Measurements from ENCODE around the gene ARHGEF25. TPM values are rescaled to one million over a fixed set of nuclear protein-coding genes. Genes with fewer than 3 reads are reported as not detected.

The ARHGEF25 gene
- total RNA-seq, 3 donors from 2014 or later (not counting 1 experiment from before 2014, with no cell fraction given), result 3.1 to 6.5 (median 5.1) TPM

DNA sequence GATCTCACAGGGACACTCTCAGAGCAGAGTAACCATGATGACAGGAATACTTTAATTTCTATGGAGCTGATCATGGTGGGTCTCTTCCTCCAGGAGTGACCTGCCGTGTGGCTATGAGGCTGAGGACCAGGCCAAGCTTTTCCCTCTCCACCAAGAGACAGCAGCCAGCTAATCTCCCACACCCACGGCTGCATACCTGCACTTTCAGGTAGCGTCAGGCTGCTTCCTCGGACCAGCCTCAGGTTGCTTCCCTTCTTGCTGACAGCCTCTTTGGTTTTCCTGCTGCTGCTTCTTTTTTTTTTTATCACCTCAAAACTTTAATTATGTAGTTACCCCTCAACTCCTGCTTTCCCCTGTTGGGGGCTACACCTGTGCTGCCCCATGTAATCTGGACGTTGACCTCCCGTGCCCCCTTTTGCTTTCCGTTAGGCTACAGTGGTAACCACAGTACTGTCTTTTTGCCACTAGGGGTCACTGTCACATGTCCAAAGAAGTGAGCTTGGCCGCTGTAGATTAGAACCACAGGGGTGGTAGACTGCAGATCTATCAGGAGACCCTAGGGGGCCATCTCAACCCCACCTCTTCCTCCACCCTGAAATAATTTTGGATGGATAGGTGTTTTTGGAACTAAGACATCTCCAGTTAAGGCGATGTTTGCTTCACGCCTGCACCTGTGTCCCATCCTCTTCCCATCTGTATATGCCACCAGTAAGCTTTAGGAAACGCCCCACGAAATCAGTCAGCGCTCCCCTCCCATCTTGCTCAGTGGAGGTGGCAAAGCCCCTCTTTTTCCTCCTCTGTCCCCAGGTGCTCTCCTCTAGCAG is 28.0 kb upstream of the ARHGEF25 start:
- Mint-ChIP-seq H3K9me3 (no peaks in the 10 kb centered on the region), H3K4me1 (peaks cover 8 to 9% of the 10 kb centered on the region in 2 donors), H3K27me3 (ENCODE audit: low read depth in 2 of 2) (peaks cover 13 to 20% of the 10 kb centered on the region in 2 donors), H3K27ac (peak overlapping the region in 1 of 2 donors; percentile 24), H3K36me3 (peaks cover 6% of the 10 kb centered on the region), H3K4me3 (no peak overlapping the region)
- Histone ChIP-seq H3K27me3 (ENCODE audit: control insufficient read depth, insufficient read depth, low read length) (peaks cover 2% of the 10 kb centered on the region), H3K27ac (ENCODE audit: low read length) (no peak overlapping the region), H3K4me1 (ENCODE audit: control insufficient read depth, insufficient read depth, low read length) (no peaks in the 10 kb centered on the region), H3K4me3 (ENCODE audit: low read length) (no peak overlapping the region), H3K9me3 (ENCODE audit: control insufficient read depth, insufficient read depth, low read length) (no peaks in the 10 kb centered on the region), H3K36me3 (ENCODE audit: control insufficient read depth, insufficient read depth, low read length) (no peaks in the 10 kb centered on the region)
- peak; percentile 99 to 100 (median 100) for ATAC-seq
- TF ChIP-seq, protein P1, sequence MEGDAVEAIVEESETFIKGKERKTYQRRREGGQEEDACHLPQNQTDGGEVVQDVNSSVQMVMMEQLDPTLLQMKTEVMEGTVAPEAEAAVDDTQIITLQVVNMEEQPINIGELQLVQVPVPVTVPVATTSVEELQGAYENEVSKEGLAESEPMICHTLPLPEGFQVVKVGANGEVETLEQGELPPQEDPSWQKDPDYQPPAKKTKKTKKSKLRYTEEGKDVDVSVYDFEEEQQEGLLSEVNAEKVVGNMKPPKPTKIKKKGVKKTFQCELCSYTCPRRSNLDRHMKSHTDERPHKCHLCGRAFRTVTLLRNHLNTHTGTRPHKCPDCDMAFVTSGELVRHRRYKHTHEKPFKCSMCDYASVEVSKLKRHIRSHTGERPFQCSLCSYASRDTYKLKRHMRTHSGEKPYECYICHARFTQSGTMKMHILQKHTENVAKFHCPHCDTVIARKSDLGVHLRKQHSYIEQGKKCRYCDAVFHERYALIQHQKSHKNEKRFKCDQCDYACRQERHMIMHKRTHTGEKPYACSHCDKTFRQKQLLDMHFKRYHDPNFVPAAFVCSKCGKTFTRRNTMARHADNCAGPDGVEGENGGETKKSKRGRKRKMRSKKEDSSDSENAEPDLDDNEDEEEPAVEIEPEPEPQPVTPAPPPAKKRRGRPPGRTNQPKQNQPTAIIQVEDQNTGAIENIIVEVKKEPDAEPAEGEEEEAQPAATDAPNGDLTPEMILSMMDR (IDR thresholded peaks at IDR 0.05), result peak; percentile 90
- peak; percentile 45 to 90 for DNase-seq
- intact Hi-C loops (cut with micrococcal nuclease), result loop anchor here (1.0 to 2.0 kb wide), 4 partner anchors 38 to 322 kb away; partner anchors contain the start of gene B4GALNT1
- 50% methylated on average over 13 of the region's 13 CpGs for WGBS (ENCODE audit: insufficient coverage)

DNA sequence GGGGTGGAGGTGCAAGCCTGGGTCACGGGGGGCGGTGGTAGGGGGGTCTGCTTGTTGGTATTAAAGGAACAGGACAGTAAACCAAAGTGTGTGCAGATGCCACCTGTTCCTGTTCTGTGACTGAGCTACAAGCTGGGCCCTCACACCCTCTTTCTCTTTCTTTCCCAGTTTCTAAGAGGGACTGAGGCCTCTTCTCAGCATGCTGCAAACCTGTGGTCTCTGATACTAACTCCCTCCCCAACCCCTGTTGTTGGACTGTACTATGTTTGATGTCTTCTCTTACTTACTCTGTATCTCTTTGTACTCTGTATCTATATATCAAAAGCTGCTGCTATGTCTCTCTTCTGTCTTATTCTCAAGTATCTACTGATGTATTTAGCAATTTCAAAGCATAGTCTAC is 27.2 kb upstream of the ARHGEF25 start:
- Mint-ChIP-seq H3K27me3 (ENCODE audit: low read depth in 2 of 2) (peaks cover 13 to 20% of the 10 kb centered on the region in 2 donors), H3K36me3 (peaks cover 6% of the 10 kb centered on the region), H3K27ac (no peak overlapping the region), H3K9me3 (no peaks in the 10 kb centered on the region), H3K4me3 (no peak overlapping the region), H3K4me1 (peaks cover 8 to 9% of the 10 kb centered on the region in 2 donors)
- H3K4me3 ChIP-seq (ENCODE audit: low read length), result no peak overlapping the region
- peaks cover 3% of the 10 kb centered on the region for H3K27me3 ChIP-seq (ENCODE audit: control insufficient read depth, insufficient read depth, low read length)
- no peak for ATAC-seq
- no peaks in the 10 kb centered on the region for H3K4me1 ChIP-seq (ENCODE audit: control insufficient read depth, insufficient read depth, low read length)
- intact Hi-C loops (cut with micrococcal nuclease), result no loop called here
- no peaks in the 10 kb centered on the region for H3K9me3 ChIP-seq (ENCODE audit: control insufficient read depth, insufficient read depth, low read length)
- H3K27ac ChIP-seq (ENCODE audit: low read length), result no peak overlapping the region
- DNase-seq, result no peak
- H3K36me3 ChIP-seq (ENCODE audit: control insufficient read depth, insufficient read depth, low read length), result no peaks in the 10 kb centered on the region
- 97% methylated on average over 2 of the region's 2 CpGs for WGBS (ENCODE audit: insufficient coverage)
- TF ChIP-seq, protein P1 (IDR thresholded peaks at IDR 0.05), result no peak

DNA sequence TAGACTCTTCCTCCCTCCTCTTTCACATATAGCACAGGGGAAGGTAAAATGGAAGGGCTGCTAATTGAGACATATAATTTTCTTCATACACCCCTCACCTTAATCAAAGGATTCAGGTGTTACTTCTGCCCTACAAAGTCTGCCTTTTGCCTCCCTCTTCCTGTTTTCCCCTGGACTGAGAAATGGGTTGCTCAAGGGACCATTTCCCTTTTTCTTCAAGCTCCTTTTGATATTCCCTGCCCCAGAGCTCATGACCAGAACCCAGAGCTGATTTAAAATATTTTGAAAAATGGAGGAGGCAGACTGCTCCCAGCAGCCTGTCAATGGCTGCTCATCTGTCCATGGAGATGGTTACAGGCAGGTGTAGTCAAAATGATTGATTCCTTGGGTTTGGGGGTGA is 26.5 kb upstream of the ARHGEF25 start:
- intact Hi-C loops (cut with micrococcal nuclease), result no loop called here
- no peaks in the 10 kb centered on the region for H3K4me1 ChIP-seq (ENCODE audit: control insufficient read depth, insufficient read depth, low read length)
- H3K4me3 Mint-ChIP-seq, result no peak overlapping the region
- H3K4me1 Mint-ChIP-seq, result peaks cover 8 to 9% of the 10 kb centered on the region in 2 donors
- no peaks in the 10 kb centered on the region for H3K36me3 ChIP-seq (ENCODE audit: control insufficient read depth, insufficient read depth, low read length)
- no peak overlapping the region for H3K4me3 ChIP-seq (ENCODE audit: low read length)
- ATAC-seq (no peak), DNase-seq (no peak)
- H3K36me3 Mint-ChIP-seq, result peaks cover 6% of the 10 kb centered on the region
- no peak overlapping the region for H3K27ac Mint-ChIP-seq
- H3K9me3 ChIP-seq (ENCODE audit: control insufficient read depth, insufficient read depth, low read length), result no peaks in the 10 kb centered on the region
- H3K27me3 ChIP-seq (ENCODE audit: control insufficient read depth, insufficient read depth, low read length), result peaks cover 3% of the 10 kb centered on the region
- no peak overlapping the region for H3K27ac ChIP-seq (ENCODE audit: low read length)
- peaks cover 13 to 20% of the 10 kb centered on the region in 2 donors for H3K27me3 Mint-ChIP-seq (ENCODE audit: low read depth in 2 of 2)
- H3K9me3 Mint-ChIP-seq, result no peaks in the 10 kb centered on the region
- TF ChIP-seq, protein P1 (IDR thresholded peaks at IDR 0.05), result no peak

All from natural killer cell (primary cell).